ENCODE data around the gene RSPRY1.
"Not testable (repeated sequence)": the region's sequence is repeated elsewhere in the genome, so short reads cannot be mapped to it uniquely, and the experiment has no call there.

RSPRY1 gene

DNA sequence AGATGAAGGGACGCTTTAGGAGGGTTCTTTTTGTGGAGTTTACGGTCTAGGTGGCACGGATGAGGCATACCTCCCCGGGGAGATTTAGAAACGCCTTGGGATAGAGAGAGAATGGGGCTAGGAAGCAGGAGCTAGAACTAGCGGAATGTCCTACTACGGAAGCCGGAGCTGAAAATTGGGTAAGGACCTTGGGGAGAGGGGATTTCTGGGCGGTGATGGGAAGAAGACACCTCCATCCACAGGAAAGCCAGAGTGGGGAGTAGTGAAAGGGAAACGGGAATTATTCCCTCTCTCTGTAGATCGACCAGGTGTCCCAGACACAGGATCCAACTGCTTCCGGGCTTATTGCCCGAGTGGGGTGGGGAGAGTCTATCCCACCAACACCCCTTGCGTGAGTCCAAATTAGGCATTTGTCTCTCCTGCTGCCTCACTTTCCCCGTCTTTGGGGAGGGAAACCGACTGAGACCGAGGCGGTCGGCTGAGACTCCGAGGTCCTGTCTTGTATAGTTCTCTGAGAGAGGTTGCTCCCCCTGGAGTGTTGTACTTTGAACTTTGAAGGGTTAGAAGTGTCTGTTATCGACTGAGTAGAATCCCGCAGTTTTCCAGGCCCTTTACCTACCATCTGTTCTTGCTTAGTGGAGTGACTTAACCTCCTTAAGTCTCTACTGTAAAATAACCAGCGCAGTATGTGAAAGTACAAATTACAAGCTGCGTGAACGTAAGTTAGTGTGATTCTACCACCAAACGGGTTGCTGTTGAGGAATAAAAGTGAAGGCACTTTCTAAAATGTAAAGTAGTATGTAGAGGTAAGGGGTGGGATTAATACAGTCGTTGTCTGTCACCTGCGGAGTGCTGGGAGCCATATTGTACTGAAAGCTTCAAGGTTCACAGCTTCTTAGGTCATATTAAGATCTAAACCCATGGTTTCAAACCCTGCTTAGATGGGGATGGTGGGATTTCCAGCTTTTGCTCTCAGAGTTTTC lies 1.0 kb downstream of the RSPRY1 start:
- DNase-seq: peak; percentile 69

DNA sequence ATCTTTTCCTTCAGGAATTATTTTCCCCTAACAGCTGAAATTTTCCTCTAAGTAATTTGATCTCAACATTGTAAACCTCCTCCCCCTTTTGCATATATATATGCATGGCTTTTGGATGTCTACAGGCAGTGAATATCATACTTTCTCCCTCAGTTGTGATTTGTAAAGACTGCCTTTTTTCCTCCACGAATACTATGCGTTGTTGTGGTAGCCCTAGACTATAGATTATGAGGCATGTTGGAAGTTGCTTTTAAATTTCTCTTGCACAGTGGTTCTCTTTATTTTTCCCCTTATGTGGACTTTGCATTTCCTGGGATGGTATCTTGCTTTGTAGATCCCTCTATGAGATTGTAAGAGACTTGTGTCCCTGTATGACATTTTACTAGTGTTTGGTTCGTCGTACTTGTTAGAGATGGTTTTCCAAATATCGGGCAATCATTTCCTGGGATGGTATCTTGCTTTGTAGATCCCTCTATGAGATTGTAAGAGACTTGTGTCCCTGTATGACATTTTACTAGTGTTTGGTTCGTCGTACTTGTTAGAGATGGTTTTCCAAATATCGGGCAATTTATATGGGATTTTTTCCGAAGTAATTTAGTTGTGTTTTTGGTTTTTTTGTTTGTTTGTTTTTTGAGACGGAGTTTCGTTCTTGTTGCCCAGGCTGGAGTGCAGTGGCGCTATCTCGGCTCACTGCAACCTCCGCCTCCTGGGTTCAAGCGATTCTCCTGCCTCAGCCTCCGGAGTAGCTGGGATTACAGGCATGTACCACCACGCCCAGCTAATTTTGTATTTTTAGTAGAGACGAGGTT lies 2.0 kb downstream of the RSPRY1 start:
- not testable (repeated sequence) for DNase-seq

DNA sequence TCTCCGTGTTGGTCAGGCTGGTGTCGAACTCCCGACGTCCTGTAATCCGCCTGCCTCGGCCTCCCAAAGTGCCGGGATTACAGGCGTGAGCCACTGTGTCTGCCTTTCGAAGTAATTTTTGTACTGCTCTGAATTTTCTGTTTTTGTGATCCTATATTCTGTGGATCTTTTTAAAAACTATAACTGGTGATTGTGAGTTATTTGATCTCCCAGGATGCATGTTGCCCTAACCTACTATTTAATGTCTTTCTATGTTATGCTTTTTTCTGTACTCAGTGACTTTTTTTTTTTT lies 2.5 kb downstream of the RSPRY1 start:
- DNase-seq: no peak

DNA sequence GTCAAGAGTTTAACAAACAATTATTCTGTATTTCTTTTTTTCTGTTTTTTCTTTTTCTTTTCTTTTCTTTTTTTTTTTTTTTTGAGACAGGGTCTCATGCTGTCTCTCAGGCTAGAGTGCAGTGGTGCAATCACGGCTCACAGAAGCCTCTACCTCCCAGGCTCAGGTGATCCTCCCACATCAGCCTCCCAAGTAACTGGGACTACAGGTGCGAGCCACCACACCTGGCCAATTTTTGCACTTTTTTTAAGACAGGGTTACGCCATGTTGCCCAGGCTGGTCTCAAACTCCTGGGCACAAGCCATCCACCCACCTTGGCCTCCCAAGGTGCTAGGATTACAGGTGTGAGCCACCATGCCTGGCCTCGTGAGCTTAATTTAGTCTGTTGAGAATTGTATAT lies 3.4 kb downstream of the RSPRY1 start:
- not testable (repeated sequence) for DNase-seq

DNA sequence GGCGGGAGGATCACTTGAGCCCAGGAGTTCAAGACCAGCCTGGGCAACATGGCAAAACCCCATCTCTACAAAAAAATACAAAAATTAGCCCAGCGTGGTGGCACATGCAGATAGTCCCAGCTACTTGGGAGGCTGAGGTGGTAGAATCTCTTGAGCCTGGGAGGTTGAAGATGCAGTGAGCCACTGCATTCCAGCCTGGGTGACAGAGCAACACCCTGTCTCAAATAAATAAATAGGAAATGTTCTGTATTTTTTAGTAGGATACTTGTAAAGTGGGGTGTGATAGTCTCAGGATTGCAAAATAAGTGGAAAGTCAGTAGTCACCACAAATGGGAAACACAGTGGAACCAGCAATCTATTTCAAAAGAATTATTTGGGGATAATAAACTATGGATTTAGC lies 4.0 kb downstream of the RSPRY1 start:
- no peak for DNase-seq

DNA sequence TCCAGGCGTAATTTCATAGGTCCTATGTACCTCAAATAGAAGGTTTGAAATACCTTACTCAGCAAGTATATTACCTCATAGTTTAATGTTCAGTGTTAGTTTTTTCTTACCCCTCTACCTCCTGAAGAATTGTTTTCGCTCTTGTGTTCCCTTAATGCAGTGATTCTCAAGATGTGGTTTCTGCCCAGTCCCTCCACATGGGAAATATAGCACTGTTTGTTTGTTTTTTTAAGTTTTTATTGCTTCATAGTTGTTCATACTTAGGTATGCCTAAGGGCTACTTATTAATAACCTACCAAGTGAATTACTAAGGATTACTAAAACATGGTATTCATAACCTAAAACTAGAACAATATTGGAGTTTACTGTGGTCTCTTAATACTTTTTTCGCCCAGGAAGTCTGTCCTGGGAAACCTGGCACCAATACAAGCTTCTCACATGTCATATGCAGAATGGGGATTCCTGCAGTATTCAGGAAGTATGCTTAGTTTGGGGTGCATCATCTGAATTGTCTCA lies 5.0 kb downstream of the RSPRY1 start:
- no peak for DNase-seq

DNA sequence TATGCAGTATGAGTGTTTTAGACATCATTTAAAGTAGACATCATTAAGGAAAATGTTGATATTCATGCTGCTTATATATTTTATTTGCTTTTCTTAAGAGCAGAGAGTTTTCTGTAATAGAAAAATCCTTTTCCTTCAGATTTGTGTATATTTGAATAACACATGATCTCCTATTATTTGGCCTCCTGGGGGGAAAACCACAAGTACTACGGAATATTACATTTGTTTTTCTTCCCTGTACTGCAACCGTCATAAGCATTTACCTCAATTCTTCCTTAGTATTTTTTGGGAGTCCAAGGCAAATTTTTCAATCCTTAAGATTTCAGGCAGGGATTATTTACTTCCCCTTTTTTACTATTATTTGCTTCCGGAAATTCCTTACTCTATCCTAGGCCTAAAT lies 6.0 kb downstream of the RSPRY1 start:
- no peak for DNase-seq

DNA sequence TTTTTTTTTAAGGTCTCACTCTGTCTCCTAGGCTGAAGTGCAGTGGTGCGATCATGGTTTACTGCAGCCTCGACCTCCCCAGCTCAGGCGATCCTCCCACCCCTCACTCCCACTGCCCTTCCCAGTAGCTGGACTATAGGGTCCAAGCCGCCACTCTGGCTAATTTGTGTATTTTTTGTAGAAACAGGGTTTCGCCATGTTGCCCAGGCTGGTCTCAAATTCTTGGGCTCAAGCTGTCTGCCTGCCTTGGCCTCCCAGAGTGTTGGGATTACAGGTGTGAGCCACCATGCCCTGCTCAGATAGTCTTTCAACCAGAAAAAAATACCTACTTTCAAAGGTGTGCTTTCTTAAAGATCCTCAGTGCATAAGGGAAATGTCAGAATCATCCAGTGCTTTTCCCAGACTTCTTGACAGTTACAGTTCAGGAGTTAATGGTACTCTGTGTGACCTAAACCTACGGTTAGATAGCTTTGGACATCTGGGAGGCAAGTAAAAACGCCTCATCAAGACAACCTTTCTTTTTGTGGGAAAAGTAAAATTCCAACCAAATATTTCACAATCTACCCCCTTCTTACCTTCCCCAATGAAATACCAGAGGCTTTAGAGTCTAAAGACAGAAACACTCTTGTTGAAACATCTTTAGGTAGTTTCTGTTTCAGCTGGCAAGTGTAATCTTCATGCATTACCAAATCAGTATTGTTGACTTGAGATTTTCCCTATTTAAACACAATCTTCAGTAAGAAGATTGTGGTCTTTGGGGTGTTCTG lies 6.8 kb downstream of the RSPRY1 start:
- no peak for DNase-seq

DNA sequence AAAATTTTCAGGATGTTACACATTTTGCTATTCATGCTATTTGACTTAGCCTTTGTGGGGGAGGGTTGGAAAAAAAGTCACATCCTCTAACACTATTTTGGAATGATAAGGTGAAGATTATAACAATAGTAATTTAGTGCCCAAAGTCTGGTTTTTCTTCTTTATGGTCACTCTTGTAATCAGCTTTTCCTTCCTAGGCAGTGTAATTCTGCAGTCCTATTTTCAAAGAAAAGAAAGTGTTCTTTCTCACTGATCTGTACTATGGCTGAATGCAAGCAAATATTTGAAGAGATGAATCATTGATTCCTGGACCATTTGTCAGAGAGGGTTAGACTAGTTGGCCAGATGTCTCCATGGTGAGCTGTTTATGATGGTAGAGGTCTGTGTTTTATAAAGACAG lies 8.4 kb downstream of the RSPRY1 start:
- no peak for DNase-seq

DNA sequence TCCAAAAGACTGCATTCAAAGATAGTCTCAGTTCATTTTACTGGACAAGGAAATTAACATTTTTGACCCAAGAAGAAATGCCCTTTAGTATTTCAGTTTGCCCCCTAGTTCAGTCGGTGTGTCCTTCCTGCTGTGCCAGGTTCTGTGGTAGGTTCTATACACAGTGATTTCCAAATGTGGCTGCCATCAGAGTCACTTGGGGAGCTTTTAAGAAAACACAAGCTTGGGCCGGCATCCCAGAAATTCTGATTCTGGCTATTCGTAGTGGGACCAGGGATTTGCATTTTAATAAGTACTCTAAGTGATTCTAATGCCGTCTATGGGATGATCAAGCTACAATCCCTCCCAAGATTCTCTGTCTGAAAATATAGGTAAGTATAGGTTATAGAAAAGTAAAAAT lies 10.2 kb downstream of the RSPRY1 start:
- no peak for DNase-seq

DNA sequence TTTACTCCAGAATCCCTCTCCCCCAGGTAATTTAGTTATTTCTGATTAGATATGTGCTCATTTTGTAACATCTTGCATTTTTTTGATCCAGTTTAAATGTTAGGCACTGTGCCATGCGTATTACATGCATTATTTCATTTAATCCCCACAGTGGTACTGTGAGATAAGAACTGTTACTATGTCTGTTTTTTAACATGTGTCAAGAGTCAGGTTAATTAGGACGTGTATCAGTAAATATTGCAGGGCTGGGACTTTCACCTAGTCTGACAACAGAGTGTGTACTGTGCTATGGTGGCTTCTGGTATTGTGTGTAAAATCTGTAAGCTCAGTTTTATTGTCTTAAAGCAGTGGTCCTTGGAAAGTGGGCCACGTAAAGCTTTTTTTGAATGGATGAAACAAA lies 10.6 kb downstream of the RSPRY1 start:
- DNase-seq: no peak

DNA sequence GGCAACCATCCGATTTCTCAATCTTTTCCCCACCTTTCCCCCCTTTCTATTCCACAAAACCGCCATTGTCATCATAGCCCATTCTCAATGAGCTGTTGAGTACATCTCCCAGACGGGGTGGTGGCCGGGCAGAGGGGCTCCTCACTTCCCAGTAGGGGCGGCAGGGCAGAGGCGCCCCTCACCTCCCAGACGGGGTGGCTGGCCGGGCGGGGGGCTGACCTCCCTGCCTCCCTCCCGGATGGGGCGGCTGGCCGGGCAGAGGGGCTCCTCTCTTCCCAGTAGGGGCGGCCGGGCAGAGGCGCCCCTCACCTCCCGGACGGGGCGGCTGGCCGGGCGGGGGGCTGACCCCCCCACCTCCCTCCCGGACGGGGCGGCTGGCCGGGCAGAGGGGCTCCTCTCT lies 14.2 kb downstream of the RSPRY1 start:
- DNase-seq: not testable (repeated sequence)

DNA sequence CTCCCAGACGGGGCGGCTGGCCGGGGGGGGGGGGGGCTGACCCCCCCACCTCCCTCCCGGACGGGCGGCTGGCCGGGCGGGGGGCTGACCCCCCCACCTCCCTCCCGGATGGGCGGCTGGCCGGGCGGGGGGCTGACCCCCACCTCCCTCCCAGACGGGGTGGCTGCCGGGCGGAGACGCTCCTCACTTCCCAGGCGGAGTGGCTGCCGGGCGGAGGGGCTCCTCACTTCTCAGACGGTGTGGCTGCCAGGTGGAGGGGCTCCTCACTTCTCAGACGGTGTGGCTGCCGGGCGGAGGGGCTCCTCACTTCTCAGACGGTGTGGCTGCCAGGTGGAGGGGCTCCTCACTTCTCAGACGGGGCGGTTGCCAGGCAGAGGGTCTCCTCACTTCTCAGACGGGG lies 14.8 kb downstream of the RSPRY1 start:
- not testable (repeated sequence) for DNase-seq

DNA sequence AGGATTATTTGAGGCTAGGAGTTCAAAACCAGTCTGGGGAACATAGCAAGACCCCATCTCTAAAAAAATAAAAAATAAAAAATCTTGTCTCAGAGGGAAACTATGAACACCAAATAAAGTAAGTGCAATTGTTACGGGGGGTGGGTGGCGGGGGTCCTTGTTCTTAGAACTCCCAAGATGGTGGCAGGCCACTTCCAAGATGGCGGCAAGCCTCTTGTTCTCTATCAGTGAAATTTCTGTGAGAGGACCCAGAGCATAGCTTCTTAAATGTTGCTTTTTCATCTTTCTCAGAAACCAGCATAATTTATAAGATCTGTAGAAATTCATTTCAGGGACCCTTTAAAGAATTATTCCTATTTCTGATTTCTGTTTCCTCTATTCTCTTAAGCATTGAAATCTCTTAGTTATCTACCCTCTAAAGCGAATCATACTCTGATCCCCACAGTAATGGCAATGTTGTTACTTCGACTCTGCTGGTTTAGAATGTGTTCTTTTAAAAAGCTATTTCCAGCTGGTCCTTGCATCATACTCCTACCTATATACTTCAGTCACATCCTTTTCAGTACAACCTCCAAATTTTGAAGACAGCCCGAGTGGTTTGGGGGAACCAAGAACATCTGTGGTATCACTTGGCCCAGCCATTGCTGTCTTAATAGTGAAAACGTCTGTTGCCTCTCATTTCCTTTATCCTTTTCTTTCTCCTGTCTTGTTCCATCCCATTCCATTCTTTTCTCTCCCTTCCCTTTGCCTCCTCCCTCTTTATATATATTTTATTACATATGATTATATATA lies 16.2 kb downstream of the RSPRY1 start:
- DNase-seq: no peak

DNA sequence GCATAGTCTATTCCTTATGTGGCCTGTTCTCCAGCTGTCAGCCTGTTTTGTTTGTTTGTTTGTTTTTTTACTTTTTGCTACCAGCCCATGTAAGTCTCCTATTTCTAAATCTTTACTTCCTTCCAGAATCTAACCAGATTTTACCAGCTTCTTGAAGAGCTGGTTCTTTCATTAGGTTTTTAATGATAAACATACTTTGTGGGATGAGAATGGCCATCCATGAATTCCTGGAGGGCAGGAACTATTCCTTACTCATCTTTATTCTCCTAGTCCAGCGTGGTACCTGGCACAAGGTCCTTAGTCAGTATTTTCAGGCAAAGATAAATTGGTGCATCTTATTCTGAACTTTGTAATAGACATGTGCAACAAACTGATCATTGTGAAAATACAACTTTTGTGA lies 17.3 kb downstream of the RSPRY1 start:
- no peak for DNase-seq

DNA sequence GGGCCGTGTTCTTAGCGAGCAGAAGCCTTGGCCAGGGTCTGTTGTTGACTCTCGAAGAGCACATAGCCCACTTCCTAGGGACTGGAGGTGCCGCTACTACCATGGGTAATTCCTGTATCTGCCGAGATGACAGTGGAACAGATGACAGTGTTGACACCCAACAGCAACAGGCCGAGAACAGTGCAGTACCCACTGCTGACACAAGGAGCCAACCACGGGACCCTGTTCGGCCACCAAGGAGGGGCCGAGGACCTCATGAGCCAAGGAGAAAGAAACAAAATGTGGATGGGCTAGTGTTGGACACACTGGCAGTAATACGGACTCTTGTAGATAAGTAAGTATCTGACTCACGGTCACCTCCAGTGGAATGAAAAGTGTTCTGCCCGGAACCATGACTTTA lies 18.5 kb downstream of the RSPRY1 start:
- DNase-seq: peak; percentile 5

DNA sequence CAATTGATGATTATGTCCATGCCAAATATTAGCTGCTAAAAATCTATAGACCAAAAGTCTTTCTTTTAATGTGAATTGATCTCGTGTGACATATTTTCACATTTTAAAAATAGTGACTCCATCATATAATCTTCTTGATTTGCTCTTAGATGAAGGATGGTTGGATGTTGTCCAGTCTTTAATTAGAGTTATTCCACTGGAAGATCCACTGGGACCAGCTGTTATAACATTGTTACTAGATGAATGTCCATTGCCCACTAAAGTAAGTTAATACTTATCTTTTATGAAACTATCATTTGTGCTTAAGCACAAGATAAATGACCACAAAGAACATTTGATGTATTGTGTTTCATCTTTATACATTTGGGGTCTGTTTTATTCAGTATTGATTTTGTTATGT lies 22.8 kb downstream of the RSPRY1 start:
- DNase-seq: no peak

DNA sequence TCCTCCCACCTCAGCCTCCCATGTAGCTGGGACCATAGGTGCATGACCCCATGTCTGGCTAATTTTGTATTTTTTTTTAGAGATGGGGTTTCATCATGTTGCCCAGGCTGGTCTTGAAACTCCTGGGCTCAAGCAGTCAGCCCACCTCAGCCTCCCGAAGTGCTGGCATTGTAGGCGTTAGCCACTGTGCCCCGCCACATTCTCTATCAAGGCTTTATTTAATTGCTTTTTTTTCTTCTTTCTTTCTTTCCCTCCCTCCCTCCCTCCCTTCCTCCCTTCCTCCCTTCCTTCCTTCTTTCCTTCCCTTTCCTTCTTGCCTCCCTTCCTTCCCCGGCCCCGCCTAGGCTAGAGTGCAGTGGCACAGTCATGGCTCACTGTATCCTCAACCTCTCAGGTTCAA lies 23.7 kb downstream of the RSPRY1 start:
- DNase-seq: no peak

DNA sequence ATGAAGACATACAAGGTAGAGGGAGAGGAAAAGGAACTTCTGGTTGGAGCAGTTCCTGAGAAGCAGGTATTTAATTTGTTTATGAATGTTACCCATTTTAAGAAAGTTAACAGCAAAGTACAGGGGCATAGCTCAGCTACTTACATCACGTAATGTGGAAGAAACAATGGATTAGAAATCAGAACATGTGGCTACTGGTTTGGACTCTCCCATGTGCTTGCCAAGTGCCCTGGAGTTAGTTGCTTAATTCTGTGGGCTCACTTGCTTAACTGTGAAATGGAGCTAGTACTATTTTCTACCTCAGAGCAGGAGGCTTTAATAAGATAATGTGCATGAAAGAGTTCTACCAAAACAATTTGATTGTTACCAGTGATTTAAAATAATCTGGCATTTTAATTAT lies 27.3 kb downstream of the RSPRY1 start:
- no peak for DNase-seq

DNA sequence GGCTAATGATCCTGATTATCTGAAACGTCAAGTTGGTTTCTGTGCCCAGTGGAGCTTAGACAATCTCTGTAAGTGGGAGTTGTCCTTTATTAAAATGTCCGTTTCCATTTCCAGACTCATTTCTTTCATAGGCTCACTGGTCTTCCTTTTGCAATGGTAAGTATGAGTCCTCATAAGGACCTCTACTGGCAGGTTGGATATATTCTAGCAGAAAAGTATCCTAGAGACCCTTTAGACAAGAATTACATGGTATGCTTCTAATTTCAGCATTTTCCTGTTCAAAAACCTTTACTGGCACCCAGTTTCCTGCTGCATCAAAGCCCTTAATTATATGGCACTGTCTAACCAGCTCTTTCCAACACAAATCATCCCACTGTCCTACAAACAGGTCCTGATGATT lies 30.8 kb downstream of the RSPRY1 start:
- no peak for DNase-seq

DNA sequence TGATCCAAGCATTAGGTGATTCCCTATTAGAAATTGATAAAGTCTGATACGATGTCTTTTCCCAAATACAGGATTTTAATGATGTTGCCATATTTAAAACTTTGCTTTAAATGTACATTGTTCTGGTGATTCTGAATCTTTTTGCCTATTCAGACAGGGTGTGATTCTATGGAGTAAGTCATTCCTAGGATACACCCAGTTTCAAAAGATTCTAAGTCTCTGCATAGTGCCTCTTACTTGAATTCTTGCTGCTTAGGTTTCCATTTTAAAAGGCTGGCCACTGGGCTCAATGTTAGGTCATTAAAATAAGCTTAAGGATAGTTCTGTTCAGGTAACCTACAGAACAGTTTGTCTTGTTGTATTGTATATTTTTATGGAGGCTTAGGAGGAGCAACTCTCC lies 36.9 kb downstream of the RSPRY1 start:
- DNase-seq: no peak

DNA sequence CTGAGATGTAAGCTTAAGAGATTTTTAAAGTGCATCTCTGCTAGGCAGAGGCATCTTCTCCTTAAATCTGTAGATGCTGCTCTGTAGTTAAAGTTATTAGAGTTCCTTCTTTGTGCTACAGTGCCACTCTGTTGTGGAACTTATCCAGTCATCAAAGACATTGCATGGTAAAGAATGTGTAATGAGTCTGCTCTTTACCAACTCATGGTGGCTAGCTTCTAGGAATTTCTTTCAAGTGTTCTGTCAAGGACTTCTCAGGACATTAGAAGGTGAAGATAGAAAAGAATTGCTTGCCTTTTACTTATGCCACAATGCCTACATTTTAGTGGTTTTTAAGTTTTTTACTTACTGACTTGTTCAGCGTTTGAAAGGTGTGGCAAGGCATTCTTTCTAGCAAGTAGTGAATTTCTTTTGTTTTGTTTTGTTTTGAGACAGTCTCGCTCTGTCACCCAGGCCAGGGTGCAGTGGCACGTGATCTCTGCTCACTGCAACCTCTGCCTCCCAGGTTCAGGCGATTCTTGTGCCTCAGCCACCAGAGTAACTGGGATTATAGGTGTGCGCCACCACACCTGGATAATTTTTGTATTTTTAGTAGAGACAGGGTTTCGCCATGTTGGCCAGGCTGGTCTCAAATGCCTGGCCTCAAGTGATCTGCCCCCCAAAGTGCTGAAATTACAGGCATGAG lies 38.7 kb downstream of the RSPRY1 start:
- DNase-seq: no peak
